HG03060 (cell line): ENCODE results near the gene PCSK6.
"Not testable (repeated sequence)": the region's sequence is repeated elsewhere in the genome, so short reads cannot be mapped to it uniquely, and the experiment has no call there.

ENCODE experiments used
- ATAC-seq: cut with Tn5 transposase; IDR thresholded peaks from one replicate; pipeline ENCODE4 v1.9.1; 2021; ENCODE audit warnings: low read depth, moderate number of reproducible peaks; ENCODE audit not compliant: unreplicated experiment

The PCSK6 gene

DNA sequence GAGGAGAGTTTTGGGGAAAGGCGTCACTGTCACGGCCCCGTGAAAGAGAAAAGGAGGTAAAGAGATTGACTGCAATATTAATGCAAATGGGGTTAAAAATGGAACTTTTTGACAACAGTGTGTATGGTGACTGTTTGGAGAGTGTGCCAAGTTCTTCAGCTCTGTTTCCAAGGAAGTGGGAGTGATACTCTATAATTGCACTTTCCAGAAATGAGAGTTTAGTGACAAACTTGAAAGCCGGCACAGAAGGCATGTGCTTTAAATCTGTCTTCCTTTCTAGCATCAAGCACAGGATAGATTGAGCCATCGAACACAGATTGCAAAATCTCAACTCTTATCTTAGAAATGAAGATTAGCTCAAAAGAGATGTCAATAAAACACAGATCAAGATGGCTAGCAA lies 142.6 kb downstream of the PCSK6 start:
- ATAC-seq, result no peak

GRCh38 chr15:101342056-101342455 lies 147.5 kb downstream of the PCSK6 start:
- no peak for ATAC-seq

GRCh38 chr15:101338502-101339057 lies 150.9 kb downstream of the PCSK6 start:
- no peak for ATAC-seq

- ATAC-seq, result no peak
Observed at GRCh38 chr15:101337976-101338375, 151.5 kb downstream of the PCSK6 start.

DNA sequence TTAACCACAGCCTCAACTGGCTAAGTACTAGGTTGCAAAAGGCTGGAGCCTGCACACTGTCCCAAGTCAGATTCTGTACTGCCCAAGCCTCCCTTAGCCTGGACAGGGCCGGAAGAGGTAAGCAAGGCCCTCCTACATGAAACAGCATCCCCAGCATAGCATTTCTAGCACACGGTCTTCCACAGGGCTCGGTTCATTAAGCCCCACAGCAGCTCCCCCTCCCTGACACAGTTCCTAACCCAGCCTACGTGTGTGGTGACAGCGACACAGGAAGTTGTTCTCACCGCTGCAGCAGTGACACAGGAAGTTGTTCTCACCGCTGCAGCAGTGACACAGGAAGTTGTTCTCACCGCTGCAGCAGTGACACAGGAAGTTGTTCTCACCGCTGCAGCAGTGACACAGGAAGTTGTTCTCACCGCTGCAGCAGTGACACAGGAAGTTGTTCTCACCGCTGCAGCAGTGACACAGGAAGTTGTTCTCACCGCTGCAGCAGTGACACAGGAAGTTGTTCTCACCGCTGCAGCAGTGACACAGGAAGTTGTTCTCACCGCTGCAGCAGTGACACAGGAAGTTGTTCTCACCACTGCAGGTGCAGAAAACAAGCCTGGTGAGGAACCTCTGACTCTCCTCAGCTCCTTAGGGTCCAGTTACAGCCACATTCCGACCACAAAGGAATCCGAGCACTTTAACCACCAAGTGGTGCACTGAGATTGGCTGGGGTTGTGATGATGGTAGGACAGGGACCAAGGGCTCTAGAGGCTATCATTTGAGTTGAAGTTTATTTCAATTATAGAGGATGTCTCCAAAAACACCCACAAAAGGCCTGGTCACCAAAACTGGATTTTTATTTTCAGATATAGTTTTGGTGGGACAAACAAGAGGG lies 155.4 kb downstream of the PCSK6 start:
- not testable (repeated sequence) for ATAC-seq

GRCh38 chr15:101332061-101332467 lies 157.4 kb downstream of the PCSK6 start:
- ATAC-seq, result no peak

GRCh38 chr15:101329867-101330380 lies 159.6 kb downstream of the PCSK6 start:
- ATAC-seq, result no peak

GRCh38 chr15:101329309-101329863 lies 160.1 kb downstream of the PCSK6 start:
- ATAC-seq, result no peak

DNA sequence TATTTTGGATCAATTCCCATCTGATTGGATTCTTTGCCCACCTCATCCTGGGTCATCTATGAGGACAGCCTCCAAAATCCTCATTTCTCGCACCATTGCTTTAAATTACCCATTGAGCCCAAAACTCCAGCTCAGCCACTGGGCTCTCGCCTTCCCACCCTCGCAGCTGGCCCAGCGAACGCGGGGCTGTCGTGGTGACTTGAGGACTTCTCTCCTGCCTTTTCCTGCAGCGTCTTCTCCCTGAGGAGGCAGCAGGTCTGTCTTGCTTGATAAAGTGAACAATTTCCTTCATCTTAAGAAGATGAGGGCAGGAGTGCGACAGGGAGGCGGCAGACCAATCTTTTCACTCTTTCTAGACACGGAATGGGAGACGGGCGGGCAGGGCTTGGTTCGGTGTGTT lies 161.5 kb downstream of the PCSK6 start:
- no peak for ATAC-seq

GRCh38 chr15:101327147-101327740 lies 162.3 kb downstream of the PCSK6 start:
- no peak for ATAC-seq

DNA sequence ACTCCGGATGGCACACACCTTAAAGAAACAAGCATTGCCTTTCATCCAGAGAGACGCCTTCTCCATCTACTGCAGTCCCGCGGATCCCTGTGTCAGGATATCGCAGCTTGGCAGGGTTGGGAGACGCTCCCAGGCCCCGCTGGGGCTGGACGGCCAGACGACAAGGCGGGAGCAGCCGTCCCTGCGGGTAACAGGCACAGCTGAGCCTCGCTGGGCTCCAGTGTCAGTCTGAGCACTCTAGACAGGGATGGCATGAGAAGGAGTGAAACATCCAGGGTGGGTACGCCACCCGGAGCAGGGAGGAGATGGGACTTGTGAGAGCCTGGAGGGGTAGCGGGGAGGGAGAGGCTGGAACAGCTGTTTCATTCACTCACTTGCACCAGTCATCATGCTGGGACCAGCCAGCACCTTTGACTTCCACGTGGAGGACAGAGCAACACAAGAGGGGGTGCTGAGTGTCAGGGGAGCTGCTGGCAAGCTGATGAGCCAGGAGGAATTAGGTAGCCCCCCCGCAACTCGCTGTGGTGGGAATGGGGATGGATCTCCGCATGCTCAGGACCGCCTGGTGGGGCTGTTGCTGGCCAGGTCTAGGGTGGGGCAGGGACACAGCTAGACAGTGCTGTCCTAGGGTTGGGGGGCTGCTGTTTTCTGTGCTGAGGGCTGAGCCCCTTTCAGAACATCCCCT lies 162.9 kb downstream of the PCSK6 start:
- ATAC-seq, result no peak

DNA sequence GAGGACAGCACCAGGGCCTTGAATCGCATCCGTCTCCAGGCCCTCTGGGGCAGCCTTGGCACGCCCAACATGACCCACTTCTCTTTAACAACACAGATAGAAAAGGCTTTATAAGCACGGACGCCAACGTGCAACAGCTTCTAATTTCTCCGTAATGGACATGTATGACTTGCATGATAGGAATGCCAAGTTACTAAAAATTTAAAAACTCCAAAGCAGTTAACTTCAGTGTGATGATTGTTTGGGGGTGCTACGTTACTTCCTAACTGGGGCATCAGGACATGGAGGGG lies 163.5 kb downstream of the PCSK6 start:
- no peak for ATAC-seq

DNA sequence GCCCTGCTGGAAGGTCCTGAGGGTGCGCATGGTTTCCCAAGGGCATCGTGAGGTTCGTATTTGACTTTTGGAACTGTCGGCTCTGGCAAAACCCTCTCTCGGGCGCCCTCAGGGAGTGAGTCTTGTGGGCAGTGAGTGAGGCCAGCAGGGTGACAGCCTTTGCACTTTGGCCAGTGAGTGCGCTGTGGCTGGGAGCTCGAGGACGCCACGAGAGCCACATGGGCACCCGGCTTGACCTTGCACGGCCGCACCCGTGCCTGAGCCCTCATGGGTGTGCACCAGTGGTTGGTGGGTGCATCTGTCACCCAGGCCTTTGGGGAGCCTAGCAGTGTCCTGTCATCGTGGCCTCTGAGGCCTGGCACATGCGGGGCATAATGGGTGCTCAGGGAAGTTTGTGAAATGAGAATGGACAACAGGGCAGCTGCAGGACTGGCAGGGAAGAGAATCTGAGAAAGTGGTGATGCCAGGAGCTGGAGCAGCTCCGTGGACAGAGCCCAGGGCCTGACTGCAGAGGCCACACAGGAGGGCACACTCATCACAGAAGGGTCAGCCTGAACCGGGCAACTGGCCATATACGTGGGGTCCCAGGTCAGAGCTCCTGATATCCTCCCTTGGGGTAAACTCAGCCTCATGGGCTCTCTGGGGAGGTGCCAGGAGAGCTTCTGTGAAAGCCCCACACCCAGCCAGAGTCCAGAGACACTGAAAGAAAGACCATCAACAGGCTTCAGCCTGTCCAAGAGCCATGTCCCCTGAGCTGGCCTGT lies 164.1 kb downstream of the PCSK6 start:
- no peak for ATAC-seq

GRCh38 chr15:101324524-101325177 lies 164.9 kb downstream of the PCSK6 start:
- no peak for ATAC-seq

DNA sequence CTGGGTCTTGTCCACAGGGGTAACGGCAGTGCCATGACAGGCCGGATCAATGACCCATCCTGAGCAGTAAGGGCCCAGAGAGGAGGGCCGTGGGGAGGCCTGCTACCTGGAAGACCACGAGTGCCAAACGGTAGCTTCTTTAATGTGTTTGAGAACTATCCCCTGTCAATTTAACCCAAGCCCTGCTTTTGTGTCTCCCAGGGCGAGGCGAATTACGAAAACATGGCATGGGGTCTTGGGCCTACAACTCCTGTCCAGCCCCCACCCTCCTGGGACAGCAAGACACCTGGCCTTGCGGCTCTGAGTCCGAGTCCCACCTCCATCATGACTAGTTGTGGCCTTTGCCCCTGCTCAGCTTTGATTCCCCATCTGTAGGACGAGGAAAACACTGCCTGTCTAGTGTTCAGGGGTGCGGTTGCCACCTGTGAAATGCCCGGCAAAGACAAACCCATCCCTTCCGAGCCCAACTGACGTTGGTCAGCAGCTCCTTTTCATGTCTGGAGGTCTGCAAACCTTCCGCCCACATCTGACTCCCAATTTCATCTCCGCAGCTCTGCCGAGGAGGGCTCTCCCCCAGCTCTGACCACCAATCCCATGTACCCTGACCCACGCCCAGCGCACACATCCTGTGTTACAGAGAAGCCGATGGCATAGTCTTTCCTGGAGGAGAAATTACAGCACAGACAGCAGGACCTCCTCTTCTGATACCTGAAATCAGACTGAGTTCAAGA lies 165.5 kb downstream of the PCSK6 start:
- no peak for ATAC-seq

GRCh38 chr15:101322854-101323477 lies 166.5 kb downstream of the PCSK6 start:
- ATAC-seq, result no peak

- no peak for ATAC-seq
Observed at GRCh38 chr15:101322016-101322695, 167.4 kb downstream of the PCSK6 start.

- no peak for ATAC-seq
Observed at GRCh38 chr15:101320501-101321052, 168.9 kb downstream of the PCSK6 start.
